Measurements from ENCODE around the gene MEGF11.

- no peak for TF ChIP-seq ZNF274 (IDR thresholded peaks at IDR 0.05; ENCODE audit: low read depth, low read length)
- TF ChIP-seq YY1 (IDR thresholded peaks at IDR 0.05; ENCODE audit: insufficient read depth, insufficient read length) = no peak
Measured at GRCh38 chr15:65971741-65971995, 281.9 kb downstream of the MEGF11 start.
